GM13976 (cell line): ENCODE data around the gene CD151.

Experiments used
- DNase-seq: peaks from one replicate; pipeline ENCODE4 v3.0.0; 2012; ENCODE audit warnings: low spot score
- in situ Hi-C: fragments of 300-500 bp; cut with MboI; formaldehyde crosslinking; loops from one replicate; pipeline ENCODE4 v1.12.0; 2022; ENCODE audit warnings: low sequenced_read_pairs, mixed read lengths, inconsistent platforms; ENCODE audit not compliant: unreplicated experiment
- TF ChIP-seq, protein P1 (sequence below): IDR thresholded peaks from 2 replicates; pipeline ENCODE4 v1.5.1; 2012; ENCODE audit warnings: borderline replicate concordance, mild to moderate bottlenecking; ENCODE audit not compliant: insufficient read depth; ENCODE audit errors: extremely low read depth, missing control alignments, control extremely low read depth

Gene CD151

DNA sequence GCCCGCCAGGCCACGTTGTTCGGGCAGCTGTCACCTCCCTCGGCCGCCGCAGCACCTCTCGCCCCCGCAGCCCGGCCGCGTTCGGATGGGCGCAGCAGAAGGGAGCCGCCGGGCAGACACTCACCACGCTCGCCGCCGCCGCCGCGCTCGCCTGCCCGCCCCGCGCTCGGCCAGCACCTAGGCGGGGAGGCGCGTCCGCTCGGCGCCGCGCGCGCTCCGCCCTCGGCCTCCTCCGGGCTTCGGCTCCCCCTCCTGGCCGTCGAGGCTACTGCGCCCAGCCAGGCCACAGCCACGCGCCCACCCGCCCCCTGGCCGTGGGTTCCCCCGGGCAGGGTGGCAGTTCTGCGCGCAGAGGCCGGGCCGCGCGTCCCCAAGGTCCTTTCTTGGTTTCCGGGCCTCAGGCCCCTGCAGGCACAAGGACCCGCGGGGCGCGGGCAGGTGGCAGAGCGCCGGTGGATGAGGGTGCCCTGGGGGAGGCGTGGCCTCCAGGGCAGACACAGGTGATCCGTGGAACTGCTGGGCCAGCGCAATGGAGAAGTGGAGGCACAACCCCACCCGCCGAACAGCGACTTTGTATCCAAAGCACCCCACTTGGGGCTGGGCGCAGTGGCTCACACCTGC is 34.5 kb upstream of the CD151 start, which contains the start of gene SLC25A22:
Gene SLC25A22 (minus strand): TSS at position 189 of the 621 bp plus-strand sequence. CDS start 3,275 bp downstream, outside the sequence.
- DNase-seq = peak; percentile 94
- TF ChIP-seq, protein P1, sequence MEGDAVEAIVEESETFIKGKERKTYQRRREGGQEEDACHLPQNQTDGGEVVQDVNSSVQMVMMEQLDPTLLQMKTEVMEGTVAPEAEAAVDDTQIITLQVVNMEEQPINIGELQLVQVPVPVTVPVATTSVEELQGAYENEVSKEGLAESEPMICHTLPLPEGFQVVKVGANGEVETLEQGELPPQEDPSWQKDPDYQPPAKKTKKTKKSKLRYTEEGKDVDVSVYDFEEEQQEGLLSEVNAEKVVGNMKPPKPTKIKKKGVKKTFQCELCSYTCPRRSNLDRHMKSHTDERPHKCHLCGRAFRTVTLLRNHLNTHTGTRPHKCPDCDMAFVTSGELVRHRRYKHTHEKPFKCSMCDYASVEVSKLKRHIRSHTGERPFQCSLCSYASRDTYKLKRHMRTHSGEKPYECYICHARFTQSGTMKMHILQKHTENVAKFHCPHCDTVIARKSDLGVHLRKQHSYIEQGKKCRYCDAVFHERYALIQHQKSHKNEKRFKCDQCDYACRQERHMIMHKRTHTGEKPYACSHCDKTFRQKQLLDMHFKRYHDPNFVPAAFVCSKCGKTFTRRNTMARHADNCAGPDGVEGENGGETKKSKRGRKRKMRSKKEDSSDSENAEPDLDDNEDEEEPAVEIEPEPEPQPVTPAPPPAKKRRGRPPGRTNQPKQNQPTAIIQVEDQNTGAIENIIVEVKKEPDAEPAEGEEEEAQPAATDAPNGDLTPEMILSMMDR = peak; percentile 92
- in situ Hi-C loops = no loop called here

DNA sequence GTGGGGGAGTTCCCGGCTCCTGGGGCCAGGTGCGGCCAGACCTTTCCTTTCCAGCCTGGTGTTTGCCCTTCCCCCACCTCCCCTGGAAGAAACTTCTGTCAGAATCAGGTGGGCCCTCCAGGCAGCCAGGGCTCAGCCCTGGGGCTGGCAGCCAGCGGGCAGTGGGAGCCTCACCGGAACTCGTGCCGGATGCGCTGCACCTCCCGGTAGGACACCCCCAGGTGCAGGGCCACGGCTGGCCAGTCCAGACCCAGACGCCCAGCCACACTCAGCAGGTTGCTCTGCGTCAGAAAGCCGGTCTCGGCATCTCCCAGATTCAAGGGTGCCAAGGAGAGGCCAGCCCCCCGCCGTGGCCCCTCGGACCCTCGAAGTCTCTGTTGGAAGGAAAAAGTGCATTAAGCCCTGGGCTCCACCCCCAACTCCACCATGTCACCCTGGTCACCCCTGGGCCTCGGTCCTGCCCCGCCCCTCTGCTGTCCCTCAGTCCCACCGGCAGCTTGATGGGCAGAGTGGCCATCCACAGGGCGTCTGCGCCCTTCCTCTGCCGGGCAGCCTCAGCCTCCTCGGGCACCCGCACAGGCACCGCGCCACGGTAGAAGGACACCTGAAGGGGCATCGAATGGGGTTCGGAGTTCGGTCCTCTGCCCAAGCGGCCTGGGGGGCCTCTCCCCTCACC is 33.0 kb upstream of the CD151 start:
- TF ChIP-seq, protein P1 = no peak
- DNase-seq = no peak
- in situ Hi-C loops = no loop called here

DNA sequence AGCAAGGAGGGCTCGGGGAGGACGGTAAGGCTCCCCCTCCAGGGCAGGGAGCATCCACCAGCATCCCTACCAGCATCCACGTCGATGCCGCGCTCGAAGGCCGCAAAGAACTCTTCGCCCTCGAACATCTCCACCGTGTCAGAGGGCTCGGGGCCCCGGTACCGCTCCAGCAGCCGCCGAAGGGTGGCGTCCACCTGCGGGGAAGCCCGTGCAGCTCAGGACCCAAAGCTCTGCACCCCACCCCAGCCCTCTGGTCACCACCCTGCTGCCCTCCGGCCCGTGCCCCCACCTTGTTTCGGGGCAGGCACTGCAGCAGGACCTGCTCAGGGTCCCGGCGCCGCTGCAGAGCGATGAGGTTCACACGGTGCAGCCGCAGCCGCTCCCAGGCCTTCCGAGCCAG is 32.3 kb upstream of the CD151 start:
- no peak for DNase-seq
- TF ChIP-seq, protein P1 = no peak
- in situ Hi-C loops = no loop called here

DNA sequence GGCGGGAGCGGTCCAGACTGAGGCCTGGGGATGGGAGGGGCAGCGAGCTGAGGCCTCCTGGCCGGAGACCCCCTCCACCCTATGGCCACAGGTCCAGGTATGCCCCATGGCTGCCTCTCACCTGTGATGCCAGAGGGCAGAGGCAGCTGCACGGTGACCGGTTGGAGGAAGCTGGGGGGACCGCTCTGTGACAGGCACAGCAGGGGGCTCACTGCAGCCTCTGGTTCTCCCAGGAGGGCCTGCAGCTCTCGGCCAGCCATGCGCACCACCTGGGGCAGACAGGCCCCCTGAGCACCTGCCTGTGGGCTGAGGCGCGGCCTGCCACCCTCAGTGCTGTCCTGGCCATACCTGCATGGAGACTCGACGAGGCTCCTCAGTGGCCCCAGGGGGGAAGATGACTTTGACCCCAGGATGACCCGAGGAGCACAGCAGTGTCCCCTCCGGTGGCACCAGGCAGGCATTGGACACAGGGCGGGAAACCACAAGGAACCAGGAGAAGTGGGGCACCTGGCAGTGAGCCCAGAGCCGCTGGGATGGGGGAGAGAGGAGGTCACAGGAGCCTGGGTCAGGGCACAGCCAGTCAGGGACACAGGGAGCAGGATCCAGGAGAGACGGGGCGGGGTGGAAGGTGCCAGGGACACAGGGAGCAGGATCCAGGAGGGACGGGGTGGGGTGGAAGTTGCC is 31.5 kb upstream of the CD151 start:
- in situ Hi-C loops = no loop called here
- no peak for DNase-seq
- TF ChIP-seq, protein P1 = no peak

DNA sequence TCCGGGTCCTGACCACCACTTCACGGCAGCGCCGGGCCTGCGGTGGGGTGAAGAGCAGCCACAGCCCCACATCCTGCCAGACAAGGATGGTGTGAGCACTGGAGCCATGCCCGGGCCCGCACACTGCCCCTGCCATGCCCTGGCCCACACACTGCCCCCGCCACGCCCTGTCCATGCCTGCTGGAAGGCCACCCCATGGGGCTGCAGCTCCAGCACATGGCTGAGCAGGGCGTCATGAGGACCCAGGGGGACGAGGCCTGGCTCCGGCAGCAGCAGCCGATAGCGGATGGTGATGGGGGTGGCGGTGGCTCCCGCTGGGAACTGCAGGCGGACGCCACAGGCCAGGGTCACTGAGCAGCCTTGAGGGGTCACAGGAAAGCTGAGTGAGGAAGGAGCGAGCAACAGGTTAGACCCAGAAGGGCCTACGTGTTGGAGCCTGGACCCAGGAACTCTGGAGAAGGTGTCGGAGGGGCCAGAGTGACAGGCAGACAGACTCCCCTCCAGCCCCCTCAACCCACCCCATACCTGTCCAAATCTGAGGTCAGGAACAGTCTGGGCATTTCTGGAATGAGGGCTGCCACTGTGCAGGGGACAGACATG is 30.6 kb upstream of the CD151 start:
- in situ Hi-C loops = no loop called here

More for the DNA sequence above, 30.6 kb upstream of the CD151 start:
- TF ChIP-seq, protein P1 = no peak
- DNase-seq = no peak
